Parathyroid adenoma (tissue), 2 donors: ENCODE measurements around the gene MED27.

ENCODE experiments used
- H2AFZ ChIP-seq: fragments of 300-600 bp; sonication (generic); one replicate; pipeline ENCODE4 v1.7.0; 2017; ENCODE audit warnings: antibody characterized with exemption, mild to moderate bottlenecking
- H3K27ac ChIP-seq: fragments of 300-600 bp; sonication (generic); one replicate; pipeline ENCODE4 v1.7.0; 2017
- H3K27me3 ChIP-seq: fragments of 300-600 bp; sonication (generic); one replicate; pipeline ENCODE4 v1.7.0; 2017; ENCODE audit warnings: low read length; ENCODE audit not compliant: control insufficient read depth, insufficient read depth
- H3K36me3 ChIP-seq: fragments of 300-600 bp; sonication (generic); one replicate; pipeline ENCODE4 v1.7.0; 2017; ENCODE audit warnings: low read length; ENCODE audit not compliant: control insufficient read depth, insufficient read depth
- H3K4me1 ChIP-seq: fragments of 300-600 bp; sonication (generic); one replicate; pipeline ENCODE4 v1.7.0; 2017; ENCODE audit warnings: control low read depth
- H3K4me2 ChIP-seq: fragments of 300-600 bp; sonication (generic); one replicate; pipeline ENCODE4 v1.7.0; 2017; ENCODE audit warnings: low read length
- H3K4me3 ChIP-seq: fragments of 300-600 bp; sonication (generic); one replicate; pipeline ENCODE4 v1.7.0; 2017; ENCODE audit warnings: low read depth, low read length
- H3K79me2 ChIP-seq: fragments of 300-600 bp; sonication (generic); one replicate; pipeline ENCODE4 v1.7.0; 2017; ENCODE audit warnings: control low read depth
- H3K9ac ChIP-seq: fragments of 300-600 bp; sonication (generic); one replicate; pipeline ENCODE4 v1.7.0; 2017; ENCODE audit warnings: mild to moderate bottlenecking
- H3K9me3 ChIP-seq: fragments of 300-600 bp; sonication (generic); one replicate; pipeline ENCODE4 v1.7.0; 2017; ENCODE audit warnings: low read length; ENCODE audit not compliant: control insufficient read depth
- TF ChIP-seq, protein P1 (sequence below): fragments of 300-600 bp; sonication (generic); IDR thresholded peaks from one replicate; pipeline ENCODE4 v1.7.0; 2017; ENCODE audit warnings: antibody characterized with exemption, mild to moderate bottlenecking
- donor health status: primary hyperparathyroidism.

Gene MED27

DNA sequence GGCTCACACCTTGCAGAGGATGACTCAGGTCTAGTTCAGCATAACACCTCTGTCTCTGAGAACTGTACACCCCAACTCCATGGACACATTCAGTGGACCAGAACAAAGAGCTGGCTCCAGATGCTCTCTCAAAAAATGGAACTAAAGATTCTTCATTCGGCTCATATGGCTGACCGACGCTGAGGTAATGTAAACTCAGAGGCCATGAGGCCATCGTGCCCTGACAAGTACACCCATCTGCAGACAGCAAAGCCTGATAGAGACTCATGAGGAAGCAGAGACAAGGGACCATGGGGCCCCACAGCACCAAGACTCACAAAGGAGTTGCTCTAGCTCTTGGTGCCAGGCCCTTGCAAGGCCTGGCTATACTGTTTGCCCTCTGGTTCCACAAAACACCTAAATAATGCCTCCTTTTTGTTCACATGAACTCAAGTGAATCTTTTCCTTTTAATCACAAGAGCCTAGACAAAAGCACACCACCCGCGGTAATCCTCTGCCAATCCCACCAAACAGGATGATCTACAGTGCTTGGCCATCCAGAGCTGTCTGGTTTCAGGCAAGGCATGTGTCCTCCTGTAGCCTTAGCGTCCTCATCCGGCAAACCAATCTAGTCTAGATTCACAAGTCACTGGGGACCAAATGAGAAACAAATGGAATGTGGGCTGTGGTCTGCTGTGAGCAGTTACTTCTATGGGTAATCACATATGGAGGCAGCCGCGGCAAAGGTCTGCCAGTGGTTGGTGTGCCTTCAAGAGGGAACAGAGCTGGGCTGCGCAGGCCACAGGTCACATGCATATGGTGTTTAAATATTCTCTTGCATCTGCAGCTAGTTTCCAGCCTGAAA lies 22.7 kb downstream of the MED27 start:
- TF ChIP-seq, protein P1, sequence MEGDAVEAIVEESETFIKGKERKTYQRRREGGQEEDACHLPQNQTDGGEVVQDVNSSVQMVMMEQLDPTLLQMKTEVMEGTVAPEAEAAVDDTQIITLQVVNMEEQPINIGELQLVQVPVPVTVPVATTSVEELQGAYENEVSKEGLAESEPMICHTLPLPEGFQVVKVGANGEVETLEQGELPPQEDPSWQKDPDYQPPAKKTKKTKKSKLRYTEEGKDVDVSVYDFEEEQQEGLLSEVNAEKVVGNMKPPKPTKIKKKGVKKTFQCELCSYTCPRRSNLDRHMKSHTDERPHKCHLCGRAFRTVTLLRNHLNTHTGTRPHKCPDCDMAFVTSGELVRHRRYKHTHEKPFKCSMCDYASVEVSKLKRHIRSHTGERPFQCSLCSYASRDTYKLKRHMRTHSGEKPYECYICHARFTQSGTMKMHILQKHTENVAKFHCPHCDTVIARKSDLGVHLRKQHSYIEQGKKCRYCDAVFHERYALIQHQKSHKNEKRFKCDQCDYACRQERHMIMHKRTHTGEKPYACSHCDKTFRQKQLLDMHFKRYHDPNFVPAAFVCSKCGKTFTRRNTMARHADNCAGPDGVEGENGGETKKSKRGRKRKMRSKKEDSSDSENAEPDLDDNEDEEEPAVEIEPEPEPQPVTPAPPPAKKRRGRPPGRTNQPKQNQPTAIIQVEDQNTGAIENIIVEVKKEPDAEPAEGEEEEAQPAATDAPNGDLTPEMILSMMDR: no peak

DNA sequence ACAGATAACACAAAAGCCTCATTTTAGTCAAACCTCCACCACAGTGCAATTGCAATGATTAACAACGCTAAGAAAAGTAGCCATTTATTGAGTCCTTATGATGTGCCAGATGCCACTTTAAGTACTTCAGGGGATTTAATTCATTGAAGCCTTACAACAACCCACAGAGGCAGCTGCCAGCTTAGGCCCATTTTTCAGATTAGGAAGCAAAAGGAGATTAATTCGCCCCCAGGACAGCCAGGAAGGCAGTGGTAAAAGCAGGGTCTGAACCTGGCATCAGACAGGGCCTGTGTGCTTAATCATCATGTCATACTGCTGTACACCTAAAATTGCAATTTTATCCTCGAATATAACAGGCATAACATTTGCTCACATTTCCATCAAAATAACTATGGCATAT lies 23.9 kb downstream of the MED27 start:
- H2AFZ ChIP-seq: no peak overlapping the region
- TF ChIP-seq, protein P1: no peak
- H3K9ac ChIP-seq: no peak overlapping the region
- peaks cover 16% of the 10 kb centered on the region for H3K79me2 ChIP-seq
- H3K27ac ChIP-seq: no peak overlapping the region
- no peaks in the 10 kb centered on the region for H3K9me3 ChIP-seq
- no peak overlapping the region for H3K4me3 ChIP-seq
- H3K4me2 ChIP-seq: no peak overlapping the region
- H3K4me1 ChIP-seq: no peaks in the 10 kb centered on the region
- no peaks in the 10 kb centered on the region for H3K36me3 ChIP-seq
- no peaks in the 10 kb centered on the region for H3K27me3 ChIP-seq

More for the DNA sequence above, 22.7 kb downstream of the MED27 start:
- Histone ChIP-seq H3K4me1 (no peaks in the 10 kb centered on the region), H3K4me3 (no peak overlapping the region), H3K9me3 (no peaks in the 10 kb centered on the region), H3K27ac (no peak overlapping the region), H3K27me3 (no peaks in the 10 kb centered on the region), H3K4me2 (no peak overlapping the region), H2AFZ (no peak overlapping the region), H3K36me3 (no peaks in the 10 kb centered on the region), H3K79me2 (peaks cover 16% of the 10 kb centered on the region), H3K9ac (no peak overlapping the region)

DNA sequence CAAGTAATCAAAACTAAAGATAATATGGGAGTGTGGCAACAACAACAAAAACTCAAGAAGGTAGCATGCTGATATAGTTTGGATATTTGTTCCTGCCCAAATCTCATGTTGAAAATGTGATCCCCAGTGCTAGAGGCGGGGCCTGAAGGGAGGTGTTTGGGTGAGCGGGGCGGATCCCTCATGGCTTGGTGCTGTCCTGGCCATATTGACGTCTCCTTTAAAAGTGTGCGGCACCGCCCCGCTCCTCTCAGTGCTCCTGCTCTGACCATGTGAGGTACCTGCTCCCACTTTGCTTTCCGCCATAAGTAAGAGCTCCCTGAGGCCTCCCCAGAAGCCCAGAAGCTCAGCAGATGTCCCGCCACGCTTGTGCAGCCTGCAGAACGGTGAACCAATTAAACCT lies 25.6 kb downstream of the MED27 start:
- no peak overlapping the region for H3K9ac ChIP-seq
- no peaks in the 10 kb centered on the region for H3K9me3 ChIP-seq
- TF ChIP-seq, protein P1: no peak
- H3K36me3 ChIP-seq: no peaks in the 10 kb centered on the region
- no peaks in the 10 kb centered on the region for H3K27me3 ChIP-seq
- peaks cover 1% of the 10 kb centered on the region for H3K79me2 ChIP-seq
- no peak overlapping the region for H3K4me3 ChIP-seq
- H3K4me2 ChIP-seq: no peak overlapping the region
- H2AFZ ChIP-seq: no peak overlapping the region
- no peak overlapping the region for H3K27ac ChIP-seq
- H3K4me1 ChIP-seq: no peaks in the 10 kb centered on the region

DNA sequence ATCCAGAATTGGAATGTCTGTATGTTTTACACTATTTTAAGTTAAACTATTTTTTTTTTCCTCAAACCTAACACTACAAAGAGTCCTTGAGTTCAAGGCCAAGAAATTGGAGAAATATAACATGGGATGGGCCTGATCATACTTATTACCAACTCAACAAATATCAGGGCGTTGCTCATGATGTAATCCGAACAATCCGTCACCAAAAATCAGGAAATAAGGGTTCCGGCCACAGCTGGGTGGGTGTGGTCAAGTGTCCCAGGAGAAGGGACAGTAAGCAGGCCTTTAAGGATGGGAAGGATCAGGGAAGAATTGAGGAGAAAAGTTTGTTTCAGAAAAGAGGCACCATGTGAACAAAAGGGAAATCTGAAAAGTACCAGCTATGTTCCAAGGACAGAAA lies 29.8 kb downstream of the MED27 start:
- H3K27ac ChIP-seq: no peak overlapping the region
- no peak overlapping the region for H2AFZ ChIP-seq
- no peaks in the 10 kb centered on the region for H3K36me3 ChIP-seq
- H3K79me2 ChIP-seq: peaks cover 3% of the 10 kb centered on the region
- no peak overlapping the region for H3K9ac ChIP-seq
- no peak overlapping the region for H3K4me3 ChIP-seq
- TF ChIP-seq, protein P1: no peak
- no peaks in the 10 kb centered on the region for H3K27me3 ChIP-seq
- H3K4me2 ChIP-seq: no peak overlapping the region
- H3K4me1 ChIP-seq: no peaks in the 10 kb centered on the region
- H3K9me3 ChIP-seq: no peaks in the 10 kb centered on the region
